GM19463 (cell line): ENCODE results near the gene TSPAN11.

Experiments
- ATAC-seq: cut with Tn5 transposase; IDR thresholded peaks from one replicate; pipeline ENCODE4 v1.9.1; 2021; ENCODE audit warnings: mild to moderate bottlenecking, moderate library complexity; ENCODE audit not compliant: unreplicated experiment

TSPAN11 gene

GRCh38 chr12:30959110-30959710 lies 32.7 kb downstream of the TSPAN11 start:
- no peak for ATAC-seq

- ATAC-seq: no peak
Measured at GRCh38 chr12:30959778-30960177, 33.2 kb downstream of the TSPAN11 start.

- ATAC-seq: no peak
Measured at GRCh38 chr12:30961030-30961429, 34.5 kb downstream of the TSPAN11 start.

DNA sequence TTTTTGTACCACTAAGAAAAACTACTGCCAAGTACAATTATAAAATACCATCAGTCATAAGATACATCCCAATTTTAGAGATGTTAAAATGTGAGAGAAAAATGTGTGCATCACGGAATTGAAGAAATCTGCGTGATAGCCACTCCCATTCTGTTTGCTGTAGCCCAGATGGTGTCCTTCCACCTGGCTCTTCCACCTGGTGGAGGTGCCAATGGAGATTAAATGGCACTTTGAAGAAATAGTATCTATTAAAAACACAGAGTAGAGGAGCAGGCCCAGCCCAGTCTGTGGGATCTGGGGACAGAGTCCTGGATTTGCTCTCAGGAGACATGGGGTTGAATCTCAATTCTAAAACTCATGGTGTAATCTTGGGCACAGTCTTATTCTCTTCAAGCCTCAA lies 35.5 kb downstream of the TSPAN11 start:
- no peak for ATAC-seq

DNA sequence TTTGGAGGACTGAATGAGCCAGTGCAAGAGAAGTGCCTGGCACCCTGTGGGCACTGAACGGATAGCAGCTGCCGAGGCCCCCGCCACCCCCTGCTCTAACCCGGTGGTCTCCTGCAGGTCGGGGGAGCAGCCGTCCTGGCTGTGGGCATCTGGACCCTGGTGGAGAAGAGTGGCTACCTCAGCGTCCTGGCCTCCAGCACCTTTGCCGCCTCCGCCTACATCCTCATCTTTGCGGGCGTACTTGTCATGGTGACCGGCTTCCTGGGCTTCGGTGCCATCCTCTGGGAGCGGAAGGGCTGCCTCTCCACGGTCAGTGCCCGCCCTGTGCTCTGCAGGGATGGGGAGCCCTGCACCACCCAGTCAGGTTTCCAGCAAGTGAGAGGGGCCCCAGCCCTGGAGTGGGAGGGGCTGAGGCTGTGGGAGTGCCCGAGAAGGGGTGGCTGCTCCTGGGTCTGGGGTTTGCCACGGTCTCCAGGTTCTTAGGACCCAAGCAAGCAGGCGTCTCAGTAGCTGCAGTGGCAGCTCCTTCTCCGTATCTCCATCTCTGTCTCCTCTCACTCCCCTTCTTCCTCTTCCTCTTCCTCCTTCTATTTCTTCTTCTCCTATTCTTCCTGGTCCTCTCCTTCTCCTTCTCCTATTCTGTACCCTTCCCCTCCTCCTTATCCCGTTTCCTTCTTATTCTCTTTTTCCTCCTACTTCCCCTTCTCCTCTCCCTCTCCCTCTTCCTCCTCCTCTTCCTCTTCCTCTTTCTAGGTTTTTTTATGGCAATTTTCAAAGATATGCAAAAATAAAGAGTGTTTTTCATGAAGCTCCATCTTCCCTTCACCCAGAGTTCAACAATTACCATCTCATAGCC lies 37.4 kb downstream of the TSPAN11 start:
- ATAC-seq: no peak

GRCh38 chr12:30964896-30965612 lies 38.5 kb downstream of the TSPAN11 start:
- no peak for ATAC-seq

DNA sequence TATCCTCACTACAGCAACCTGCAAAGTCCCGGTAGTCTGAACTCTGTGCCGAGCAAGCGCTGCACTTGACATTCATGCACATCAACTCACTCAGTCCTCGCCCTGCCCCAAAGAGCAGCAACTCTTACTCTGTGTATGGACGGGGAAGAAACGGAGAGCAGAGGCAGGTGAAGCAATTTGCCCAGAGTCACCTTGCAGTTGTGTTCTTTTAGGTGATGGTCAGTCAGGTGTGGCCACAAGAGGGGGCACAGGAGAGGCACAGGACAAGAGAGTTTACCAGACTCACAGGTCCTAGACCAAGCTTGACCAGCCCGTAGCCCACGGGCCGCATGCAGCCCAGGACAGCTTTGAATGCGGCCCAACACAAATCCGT lies 39.1 kb downstream of the TSPAN11 start:
- no peak for ATAC-seq

GRCh38 chr12:30967026-30967425 lies 40.5 kb downstream of the TSPAN11 start:
- no peak for ATAC-seq

GRCh38 chr12:30968211-30968610 lies 41.7 kb downstream of the TSPAN11 start:
- ATAC-seq: no peak

DNA sequence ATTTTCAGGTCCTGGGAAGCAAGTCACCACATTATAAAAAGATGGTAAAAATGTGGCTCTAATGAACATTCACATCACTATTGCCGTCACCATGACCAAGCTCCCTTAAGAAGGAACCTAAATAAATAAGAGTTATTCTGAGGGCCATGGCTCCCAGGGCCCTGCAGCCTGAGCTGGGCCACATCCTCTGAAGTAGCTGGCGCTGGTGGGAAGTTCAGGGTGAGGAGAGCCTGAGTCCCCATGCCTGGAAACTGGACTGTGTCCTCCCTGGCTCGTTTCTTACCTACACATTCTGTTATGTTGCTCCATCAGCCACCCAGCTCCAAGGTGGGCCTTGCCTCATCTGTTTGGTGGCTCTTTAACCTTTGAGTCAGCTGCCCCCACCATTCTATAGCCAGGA lies 42.5 kb downstream of the TSPAN11 start:
- no peak for ATAC-seq

GRCh38 chr12:30969606-30970395 lies 43.3 kb downstream of the TSPAN11 start:
- no peak for ATAC-seq

DNA sequence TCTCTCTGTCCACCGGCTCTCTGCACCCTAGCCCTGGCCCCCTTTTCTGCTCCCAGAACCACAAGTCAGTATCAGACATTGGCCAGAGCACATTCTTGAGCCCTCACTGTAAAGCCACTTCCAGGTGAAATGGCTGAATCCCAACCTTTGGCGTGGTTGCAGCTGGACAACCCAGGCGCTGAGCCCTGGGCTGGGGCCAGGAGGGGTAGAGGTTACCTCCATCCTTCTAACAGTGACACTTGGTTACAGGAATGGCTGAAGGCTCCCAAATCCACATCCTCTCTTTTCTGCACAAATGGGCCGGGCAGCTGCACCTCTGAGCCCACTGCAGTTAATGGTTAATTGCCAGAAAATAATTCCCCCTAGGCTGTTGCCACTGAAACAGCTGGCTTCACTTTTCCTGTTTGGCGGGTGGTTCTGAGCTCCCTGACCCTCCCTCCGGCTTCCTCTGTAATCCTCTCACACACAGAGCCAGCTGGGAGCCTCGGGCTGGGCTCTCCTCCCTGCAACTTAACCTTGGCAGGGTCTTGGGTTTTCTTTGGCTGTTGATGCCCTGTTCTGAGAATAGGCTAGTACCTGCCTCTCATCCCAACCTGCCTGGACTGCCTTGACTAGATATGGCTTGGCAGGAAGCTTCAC lies 44.1 kb downstream of the TSPAN11 start:
- ATAC-seq: no peak

DNA sequence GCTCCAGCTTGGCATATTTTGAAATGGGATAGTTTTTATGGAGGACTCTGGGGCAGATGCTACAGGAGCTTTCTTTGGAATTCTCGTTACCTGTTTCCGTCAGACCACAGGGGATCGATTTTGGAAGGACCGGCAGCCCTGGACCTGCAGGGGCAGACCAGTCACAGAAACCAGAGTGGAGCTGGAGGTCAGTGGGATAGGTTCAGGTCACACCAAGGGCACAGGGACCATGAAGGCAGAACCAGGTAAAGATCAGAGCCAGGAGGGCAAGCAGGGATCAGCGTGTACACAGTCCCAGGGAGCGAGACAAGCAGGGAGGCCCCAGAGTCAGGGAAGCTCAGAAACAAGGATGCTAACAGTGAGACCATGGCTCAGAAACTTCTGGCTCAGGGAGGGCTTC lies 45.5 kb downstream of the TSPAN11 start:
- ATAC-seq: no peak

DNA sequence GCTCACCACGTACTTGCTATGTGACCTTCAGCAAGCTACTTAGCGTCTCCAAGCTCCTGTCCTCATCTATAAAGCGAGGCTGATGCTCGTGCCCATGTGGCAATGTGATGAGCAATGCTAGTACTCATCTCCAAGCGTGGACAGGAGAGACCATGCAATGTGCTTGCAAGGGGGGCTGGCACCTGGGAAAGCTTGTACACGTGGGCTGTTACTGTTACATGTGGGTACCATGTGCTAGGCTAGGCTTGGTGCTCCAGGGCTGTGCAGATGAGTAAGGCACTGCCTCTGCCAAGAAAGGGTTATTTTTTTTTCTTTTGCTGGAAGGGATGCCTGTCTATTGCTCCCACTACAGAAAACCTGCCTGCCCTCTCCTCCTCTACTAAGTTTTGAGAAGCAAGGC lies 46.6 kb downstream of the TSPAN11 start:
- no peak for ATAC-seq

DNA sequence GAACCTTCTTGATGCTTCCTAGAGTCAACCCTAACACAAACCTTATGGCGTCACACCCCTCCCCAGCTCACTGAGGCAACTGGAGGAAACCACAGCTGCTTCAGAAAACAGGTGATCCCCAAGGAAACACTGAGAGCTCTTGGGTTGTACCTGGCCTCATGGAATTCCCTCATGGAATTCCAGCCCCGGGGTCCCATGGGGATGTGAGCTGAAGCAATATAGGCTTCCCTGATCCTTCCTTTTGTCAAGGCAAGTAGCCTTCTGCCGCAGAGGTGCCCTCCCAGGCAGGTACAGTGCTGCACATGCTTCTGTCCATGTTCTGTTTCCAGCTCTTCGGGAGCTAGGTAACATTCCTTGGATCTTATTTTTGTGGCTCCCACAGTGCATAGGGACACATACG lies 47.3 kb downstream of the TSPAN11 start:
- no peak for ATAC-seq

DNA sequence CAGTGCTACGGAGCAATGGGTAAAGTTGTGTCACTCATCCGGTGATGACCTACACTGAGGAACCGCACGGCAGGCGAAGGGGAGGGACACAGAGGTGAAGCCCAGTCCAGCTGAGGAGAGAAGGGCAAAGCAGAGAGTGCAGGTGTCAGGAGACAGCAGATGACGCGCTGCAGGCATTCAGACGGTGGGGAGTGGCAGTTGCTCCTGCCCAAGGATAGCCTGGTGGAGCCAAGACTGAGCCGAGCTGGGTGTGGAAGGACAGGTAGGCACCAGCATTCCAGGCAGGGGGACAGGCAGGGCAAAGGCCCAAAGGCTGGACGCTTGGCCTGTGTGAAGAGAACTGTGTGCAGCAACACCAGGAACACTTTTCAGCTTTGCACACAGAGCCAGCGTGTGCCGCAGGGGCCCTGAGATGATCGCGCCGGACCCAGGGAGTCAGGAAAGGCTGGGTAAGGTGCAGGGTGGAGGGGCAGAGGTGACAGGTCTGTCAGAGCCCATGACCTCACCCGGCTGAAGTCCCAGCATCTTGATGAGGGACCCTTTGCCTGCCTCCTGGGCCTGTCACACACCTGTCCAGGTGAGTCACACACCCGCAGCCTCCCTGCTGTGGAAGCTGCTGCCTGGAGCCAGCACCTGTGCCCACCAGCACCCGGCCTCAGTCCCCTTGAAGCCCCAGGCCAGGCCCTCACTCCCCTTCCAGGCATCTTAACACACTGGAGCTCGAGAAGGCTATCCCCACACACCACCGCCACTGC lies 48.4 kb downstream of the TSPAN11 start:
- ATAC-seq: no peak

DNA sequence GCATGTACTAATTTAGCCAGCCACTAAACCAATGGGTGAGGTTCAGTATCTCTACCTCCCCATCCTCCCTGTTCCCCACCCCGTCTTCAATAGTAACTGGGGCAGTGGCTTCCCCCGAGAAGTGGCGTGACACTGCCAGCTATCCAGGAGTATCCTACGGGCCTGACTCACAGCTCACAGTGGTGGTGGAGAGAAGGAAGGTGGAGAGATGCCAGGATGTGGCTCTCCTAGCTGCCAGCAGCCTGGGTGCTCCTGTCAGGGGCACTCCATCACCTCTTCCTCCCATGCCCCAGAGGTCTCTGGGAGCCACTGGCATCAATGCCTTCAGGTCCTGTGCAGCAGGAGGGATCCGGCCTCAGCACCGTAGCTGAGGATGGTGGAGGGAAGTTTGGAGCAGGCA lies 49.0 kb downstream of the TSPAN11 start:
- no peak for ATAC-seq

GRCh38 chr12:30976206-30976605 lies 49.7 kb downstream of the TSPAN11 start:
- ATAC-seq: no peak

- ATAC-seq: no peak
Measured at GRCh38 chr12:30977124-30977523, 50.6 kb downstream of the TSPAN11 start.
